ENCODE data around the gene TAF11.
"Not testable (repeated sequence)": the region's sequence is repeated elsewhere in the genome, so short reads cannot be mapped to it uniquely, and the experiment has no call there.

TAF11 gene

GRCh38 chr6:34904990-34905613 lies 17.3 kb upstream of the TAF11 start:
- no peak for DNase-seq

- no peak for DNase-seq
These were observed 14.1 kb upstream of the TAF11 start for GRCh38 chr6:34901930-34902329.

- DNase-seq = no peak
These were observed 12.6 kb upstream of the TAF11 start for GRCh38 chr6:34900321-34901031.

GRCh38 chr6:34899748-34900147 lies 11.9 kb upstream of the TAF11 start:
- DNase-seq = not testable (repeated sequence)

GRCh38 chr6:34897716-34898115 lies 9.9 kb upstream of the TAF11 start:
- DNase-seq = no peak

- DNase-seq = no peak
These were observed 9.3 kb upstream of the TAF11 start for GRCh38 chr6:34897130-34897529.

- DNase-seq = no peak
These were observed 6.9 kb upstream of the TAF11 start for GRCh38 chr6:34894693-34895092.

GRCh38 chr6:34891296-34891695 lies 3.5 kb upstream of the TAF11 start:
- no peak for DNase-seq

GRCh38 chr6:34890533-34890925 lies 2.7 kb upstream of the TAF11 start:
- no peak for DNase-seq

- DNase-seq = peak; percentile 91
These were observed 1.2 kb upstream of the TAF11 start, which contains the start of gene ANKS1A for GRCh38 chr6:34888874-34889555. Gene ANKS1A, plus strand, starts transcription at chr6:34889255. Its CDS starts 148 bp downstream, at chr6:34889403.

GRCh38 chr6:34888514-34888856 lies 643 bp upstream of the TAF11 start:
- DNase-seq = no peak

GRCh38 chr6:34885837-34886236 lies 2.0 kb downstream of the TAF11 start:
- DNase-seq = not testable (repeated sequence)

- no peak for DNase-seq
These were observed 2.8 kb downstream of the TAF11 start for GRCh38 chr6:34884996-34885395.

- not testable (repeated sequence) for DNase-seq
These were observed 3.8 kb downstream of the TAF11 start for GRCh38 chr6:34884073-34884472.

- DNase-seq = no peak
These were observed 9.9 kb downstream of the TAF11 start for GRCh38 chr6:34877869-34878485.

- DNase-seq = no peak
These were observed 10.6 kb downstream of the TAF11 start for GRCh38 chr6:34877259-34877658.

- DNase-seq = no peak
These were observed 11.4 kb downstream of the TAF11 start for GRCh38 chr6:34876472-34876871.

GRCh38 chr6:34875292-34876213 lies 12.3 kb downstream of the TAF11 start:
- DNase-seq = no peak

GRCh38 chr6:34872332-34872731 lies 15.5 kb downstream of the TAF11 start:
- DNase-seq = no peak

- no peak for DNase-seq
These were observed 16.0 kb downstream of the TAF11 start for GRCh38 chr6:34871853-34872252.

- DNase-seq = no peak
These were observed 20.4 kb downstream of the TAF11 start for GRCh38 chr6:34867484-34867883.

GRCh38 chr6:34866509-34866908 lies 21.3 kb downstream of the TAF11 start:
- DNase-seq = no peak

- no peak for DNase-seq
These were observed 22.7 kb downstream of the TAF11 start for GRCh38 chr6:34865107-34865506.
